A549 (cell line): ENCODE measurements around the gene ZNF282. TPM values are rescaled to one million over a fixed set of nuclear protein-coding genes. Genes with fewer than 3 reads are reported as not detected.
"Not testable (repeated sequence)": the region's sequence is repeated elsewhere in the genome, so short reads cannot be mapped to it uniquely, and the experiment has no call there.

Source experiments
- ATAC-seq, 2 experiments: fragments of 200-7000 bp in 1 of 2; fragments of >200 bp in 1 of 2; cut with Nextera tagmentation in 1 of 2; cut with Tn5 transposase in 1 of 2; 3 replicates each; pipeline versions ENCODE4 v1.8.0 to v1.9.1; 2018 to 2020; ENCODE audit warnings: mild to moderate bottlenecking in 1 of 2, moderate library complexity in 1 of 2
- CTCF ChIA-PET: fragments of 300-600 bp; sonication (Branson Sonifier 250); formaldehyde crosslinking; extraction: SDS; loops from one replicate; lab custom pipeline; 2021; ENCODE audit warnings: antibody characterized with exemption, inconsistent platforms; lab: Yijun Ruan, JAX
- POLR2A ChIA-PET: fragments of 350-600 bp; formaldehyde crosslinking; extraction: SDS; loops from one replicate; lab custom pipeline; 2021; ENCODE audit warnings: antibody characterized with exemption, inconsistent platforms; lab: Yijun Ruan, JAX
- DNase-seq, 2 experiments: peaks; one replicate each; pipeline versions ENCODE4 v3.0.0 to v3.0.0-alpha.2; 2011 to 2016; ENCODE audit warnings: low read depth in 1 of 2, low spot score in 1 of 2
- FAIRE-seq: peaks from 2 replicates; lab custom pipeline; 2011; peaks lifted over from hg19 to GRCh38; lab: Jason Lieb, UNC
- H3K27ac ChIP-seq, 2 experiments: fragments of >200 bp; sonication (Bioruptor Twin); formaldehyde crosslinking; 3 replicates each; pipeline ENCODE4 v1.5.1; 2016 to 2017
- H3K4me1 ChIP-seq: fragments of >200 bp; sonication (Bioruptor Twin); formaldehyde crosslinking; 3 replicates; pipeline ENCODE4 v1.6.1; 2016
- H3K4me2 ChIP-seq: fragments of >200 bp; sonication (Bioruptor Twin); formaldehyde crosslinking; 3 replicates; pipeline ENCODE4 v1.6.1; 2016
- H3K4me3 ChIP-seq: fragments of >200 bp; sonication (Bioruptor Twin); formaldehyde crosslinking; 3 replicates; pipeline ENCODE4 v1.5.1; 2016
- H3K9me3 ChIP-seq: fragments of >200 bp; sonication (Bioruptor Twin); formaldehyde crosslinking; 3 replicates; pipeline ENCODE4 v1.6.1; 2016
- ELK1 ChIP-seq: fragments of 150-350 bp; IDR thresholded peaks from 2 replicates; pipeline ENCODE4 v1.6.1; 2014; ENCODE audit warnings: low read depth, mild to moderate bottlenecking, low read length
- FOSL2 ChIP-seq, 2 experiments: fragments of 450-650 bp in 1 of 2; fragments of >200 bp in 1 of 2; sonication (Bioruptor Twin) in 1 of 2; formaldehyde crosslinking; IDR thresholded peaks; 2 replicates each; pipeline versions ENCODE4 v1.5.0 to v1.6.1; 2016 to 2020; ENCODE audit warnings: mild to moderate bottlenecking in 1 of 2, moderate library complexity in 1 of 2
- FOXS1 ChIP-seq: fragments of 250-450 bp; sonication (Bioruptor Pico); IDR thresholded peaks from 2 replicates; pipeline ENCODE4 v1.5.0; 2020; ENCODE audit warnings: mild to moderate bottlenecking, moderate library complexity
- HEYL ChIP-seq: fragments of 250-450 bp; sonication (Bioruptor Pico); IDR thresholded peaks from 2 replicates; pipeline ENCODE4 v1.8.0; 2021; ENCODE audit warnings: mild to moderate bottlenecking, moderate library complexity
- JUN ChIP-seq, 2 experiments: fragments of >200 bp; sonication (Bioruptor Twin); formaldehyde crosslinking; IDR thresholded peaks; 2 replicates in 1 of 2; 3 replicates in 1 of 2; pipeline ENCODE4 v1.6.1; 2016 to 2017
- JUNB ChIP-seq: fragments of >200 bp; sonication (Bioruptor Twin); formaldehyde crosslinking; IDR thresholded peaks from 2 replicates; pipeline ENCODE4 v1.6.1; 2016
- KDM5A ChIP-seq: fragments of 200-600 bp; sonication (generic); IDR thresholded peaks from 2 replicates; pipeline ENCODE4 v1.6.1; 2016; ENCODE audit warnings: antibody characterized with exemption, mild to moderate bottlenecking
- MAFK ChIP-seq: fragments of 450-650 bp; IDR thresholded peaks from 2 replicates; pipeline ENCODE4 v1.6.1; 2014; ENCODE audit not compliant: partially characterized antibody
- NPAS2 ChIP-seq: fragments of 250-450 bp; sonication (Bioruptor Pico); IDR thresholded peaks from 2 replicates; pipeline ENCODE4 v1.8.0; 2022; ENCODE audit warnings: mild to moderate bottlenecking, moderate library complexity, borderline replicate concordance
- NR3C1 ChIP-seq: fragments of >200 bp; sonication (Bioruptor Twin); formaldehyde crosslinking; IDR thresholded peaks from 3 replicates; pipeline ENCODE4 v1.6.1; 2017
- PBX3 ChIP-seq: IDR thresholded peaks from 2 replicates; pipeline ENCODE4 v1.6.1; 2012
- POLR2AphosphoS2 ChIP-seq: conservative IDR thresholded peaks from 2 replicates; pipeline ENCODE4 v1.6.1; 2012; ENCODE audit warnings: low read length, improper control_type of control experiment, inconsistent platforms
- RCOR1 ChIP-seq: fragments of 150-350 bp; IDR thresholded peaks from 2 replicates; pipeline ENCODE4 v1.6.1; 2014; ENCODE audit warnings: antibody characterized with exemption, low read length, low read depth
- RNF2 ChIP-seq: fragments of 200-600 bp; sonication (generic); IDR thresholded peaks from 2 replicates; pipeline ENCODE4 v1.6.1; 2016; ENCODE audit warnings: low read depth, mild to moderate bottlenecking, antibody characterized with exemption, moderate library complexity, borderline replicate concordance
- SMC3 ChIP-seq: fragments of >200 bp; sonication (Bioruptor Twin); formaldehyde crosslinking; IDR thresholded peaks from 3 replicates; pipeline ENCODE4 v1.6.1; 2018; ENCODE audit warnings: inconsistent platforms
- TFCP2L1 ChIP-seq: fragments of 250-450 bp; sonication (Bioruptor Pico); IDR thresholded peaks from 2 replicates; pipeline ENCODE4 v1.5.0; 2021; ENCODE audit warnings: mild to moderate bottlenecking
- ZNF302 ChIP-seq: fragments of 250-450 bp; sonication (Bioruptor Pico); IDR thresholded peaks from 2 replicates; pipeline ENCODE4 v1.9.0; 2021; ENCODE audit warnings: inconsistent platforms, mild to moderate bottlenecking, moderate library complexity
- ZSCAN20 ChIP-seq: fragments of 250-450 bp; sonication (Bioruptor Pico); IDR thresholded peaks from 2 replicates; pipeline ENCODE4 v1.8.0; 2022; ENCODE audit warnings: mild to moderate bottlenecking, moderate library complexity
- WGBS: methylation state at CpG from one replicate; pipeline ENCODE4 v1.1.6; 2017; ENCODE audit errors: missing lambda C conversion rate; 5-methylcytosine and 5-hydroxymethylcytosine counted together
- polyA plus RNA-seq, 4 experiments: library from polyadenylated mRNA; depleted of rRNA in 3 of 4; stranded (reverse); fragments of >200 nt; fragmentation: RNase III in 1 of 4; extraction: RNeasy Plus Mini Kit Qiagen cat#74134 plus additional on column Dnase treatment in 1 of 4; gene quantifications; 2 replicates in 3 of 4; 3 replicates in 1 of 4; pipeline ENCODE4 v1.2.3, GENCODE V29; 2011 to 2017

The ZNF282 gene
- polyA plus RNA-seq, 2 of the 4 experiments (the other 2 are of a cell fraction) = 11.9 to 18.4 TPM

GRCh38 chr7:149250151-149250550 lies 54.8 kb downstream of the ZNF282 start:
- ATAC-seq, H3K4me2 ChIP-seq, POLR2A ChIA-PET, DNase-seq, H3K27ac ChIP-seq, FAIRE-seq, H3K9me3 ChIP-seq, H3K4me3 ChIP-seq, H3K4me1 ChIP-seq: not testable (repeated sequence)
- CTCF ChIA-PET = interaction anchor here (0.6 to 8.6 kb wide), 4 partner anchors 12 to 1770 kb away, joined by 3 to 78 read pairs (median 3); partner anchors contain the start of gene ZNF783
- WGBS = 91% methylated on average over 18 of the region's 18 CpGs

GRCh38 chr7:149251518-149251917 lies 56.2 kb downstream of the ZNF282 start:
- not testable (repeated sequence) for DNase-seq, FAIRE-seq, H3K9me3 ChIP-seq, H3K4me3 ChIP-seq, H3K4me2 ChIP-seq, H3K4me1 ChIP-seq, H3K27ac ChIP-seq, ATAC-seq
- POLR2A ChIA-PET = interaction anchor here (0.6 to 1.5 kb wide), 3 partner anchors 11 to 23 kb away, joined by 3 to 7 read pairs (median 3); partner anchors contain the start of gene ZNF783
- CTCF ChIA-PET = interaction anchor here (1.0 to 8.6 kb wide), 6 partner anchors 11 to 490 kb away, joined by 3 to 78 read pairs (median 6); partner anchors contain the start of genes ZNF282, ZNF398 and ZNF783
- WGBS = 94% methylated on average over 10 of the region's 10 CpGs

- DNase-seq (no peak), FAIRE-seq (no peak), ATAC-seq (no peak)
- Histone ChIP-seq H3K27ac (no peak overlapping the region), H3K4me3 (no peak overlapping the region)
- TF ChIP-seq TFCP2L1 (CRISPR knock-in tag) = no peak
- TF ChIP-seq SMC3 = no peak
- TF ChIP-seq NR3C1 = no peak
- no peak for TF ChIP-seq JUN (IDR thresholded peaks at IDR 0.05)
- no peak for TF ChIP-seq FOXS1 (CRISPR knock-in tag)
- TF ChIP-seq RNF2 = no peak
- TF ChIP-seq ZSCAN20 (CRISPR knock-in tag) = no peak
- no peak for TF ChIP-seq MAFK
- TF ChIP-seq ZNF302 (CRISPR knock-in tag) = no peak
- no peak for TF ChIP-seq JUNB
- no peak for TF ChIP-seq RCOR1
- no peak for TF ChIP-seq HEYL (CRISPR knock-in tag)
- no peak for TF ChIP-seq KDM5A
- TF ChIP-seq PBX3 = no peak
- TF ChIP-seq POLR2AphosphoS2 = no peak
- TF ChIP-seq NPAS2 (CRISPR knock-in tag) = no peak
- TF ChIP-seq, all 56 proteins: peak for 0
- Histone ChIP-seq H3K9me3 (no peaks in the 10 kb centered on the region), H3K4me2 (no peak overlapping the region), H3K4me1 (no peaks in the 10 kb centered on the region)
- POLR2A ChIA-PET = interaction anchor here (0.6 to 1.5 kb wide), 2 partner anchors 11 to 22 kb away, joined by 3 read pairs; no protein-coding TSS in a partner anchor
- CTCF ChIA-PET = interaction anchor here (0.7 to 8.6 kb wide), 5 partner anchors 10 to 170 kb away, joined by 3 to 78 read pairs (median 6); partner anchors contain the start of genes ZNF282, ZNF398 and ZNF783
- WGBS = 91% methylated on average over 2 of the region's 2 CpGs
Measured at GRCh38 chr7:149252378-149252777, 57.0 kb downstream of the ZNF282 start.

- Histone ChIP-seq H3K4me3 (no peak overlapping the region), H3K4me1 (no peaks in the 10 kb centered on the region), H3K27ac (no peak overlapping the region), H3K4me2 (no peak overlapping the region), H3K9me3 (no peaks in the 10 kb centered on the region)
- FAIRE-seq = no peak
- ChIA-PET CTCF (interaction anchor here (0.6 to 8.6 kb wide), 4 partner anchors 8 to 203 kb away, joined by 3 to 78 read pairs (median 4); partner anchors contain the start of genes ZNF398 and ZNF783), POLR2A (no interaction called here)
- TF ChIP-seq HEYL (CRISPR knock-in tag) (no peak), ELK1 (no peak), FOSL2 (IDR thresholded peaks at IDR 0.05) (no peak), FOSL2 (CRISPR knock-in tag; IDR thresholded peaks at IDR 0.05) (no peak)
- ATAC-seq = no peak
- WGBS = 89% methylated on average over 4 of the region's 7 CpGs
- DNase-seq = no peak
Measured at GRCh38 chr7:149253665-149254064, 58.3 kb downstream of the ZNF282 start.
